Measurements from ENCODE around the gene ZBTB12.
A peak's percentile ranks its signal among the peaks of the same experiment; 100 is the strongest.
"Not testable (repeated sequence)": the region's sequence is repeated elsewhere in the genome, so short reads cannot be mapped to it uniquely, and the experiment has no call there.

ZBTB12 gene

DNA sequence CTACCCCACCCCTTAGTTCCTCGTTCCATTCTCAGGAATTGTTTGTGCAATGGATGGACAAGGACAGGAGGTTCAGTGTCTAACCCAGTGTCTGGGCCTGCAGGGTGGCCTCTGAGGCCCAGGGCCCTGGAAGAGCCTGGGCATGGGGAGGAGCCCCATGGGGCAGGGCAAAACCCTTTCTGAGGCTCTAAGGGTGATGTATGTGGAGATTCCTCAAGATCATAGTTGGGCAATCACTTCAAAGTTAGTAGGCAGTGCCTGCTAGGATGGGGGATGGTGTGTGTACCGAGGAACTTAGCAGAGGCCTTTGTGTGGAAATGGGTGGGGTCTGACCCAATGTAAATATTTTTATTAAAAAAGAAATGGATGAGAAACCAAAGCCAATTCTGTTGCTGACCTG is 18.9 kb upstream of the ZBTB12 start:
- DNase-seq (ENCODE audit: low read depth in 2 of 2) = no peak

DNA sequence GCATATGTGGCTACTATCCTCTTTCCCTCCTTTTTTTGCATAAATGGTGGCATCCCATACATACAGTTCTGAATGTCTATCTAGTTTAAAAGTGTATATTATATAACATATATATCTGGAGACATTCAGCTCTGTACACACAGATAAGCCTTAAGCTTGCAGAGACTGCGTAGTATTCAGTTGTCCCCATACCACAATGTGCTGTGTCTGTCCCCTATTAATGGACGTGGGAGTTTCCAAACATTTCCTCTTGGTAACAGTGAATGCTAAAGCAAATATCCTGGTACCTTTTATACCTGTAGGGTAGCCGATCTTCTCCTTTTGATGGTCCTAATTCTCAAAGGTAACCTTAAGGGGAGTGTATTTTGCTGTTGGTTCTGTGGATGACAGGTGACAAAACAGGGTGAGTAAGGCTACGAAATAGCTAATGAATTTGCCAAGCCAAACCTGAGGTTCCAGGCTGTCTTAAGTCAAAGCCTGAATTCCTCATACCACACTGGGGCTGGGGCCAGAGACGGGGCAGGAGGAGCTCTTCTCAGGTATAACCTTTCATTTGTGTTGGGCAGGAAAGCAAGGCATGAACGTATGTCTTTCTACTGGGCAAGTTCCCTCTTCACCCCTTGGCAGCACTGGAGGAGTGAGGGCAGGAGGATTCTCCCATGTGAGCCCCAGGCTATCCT is 17.9 kb upstream of the ZBTB12 start:
- DNase-seq (ENCODE audit: low read depth in 2 of 2) = no peak

DNA sequence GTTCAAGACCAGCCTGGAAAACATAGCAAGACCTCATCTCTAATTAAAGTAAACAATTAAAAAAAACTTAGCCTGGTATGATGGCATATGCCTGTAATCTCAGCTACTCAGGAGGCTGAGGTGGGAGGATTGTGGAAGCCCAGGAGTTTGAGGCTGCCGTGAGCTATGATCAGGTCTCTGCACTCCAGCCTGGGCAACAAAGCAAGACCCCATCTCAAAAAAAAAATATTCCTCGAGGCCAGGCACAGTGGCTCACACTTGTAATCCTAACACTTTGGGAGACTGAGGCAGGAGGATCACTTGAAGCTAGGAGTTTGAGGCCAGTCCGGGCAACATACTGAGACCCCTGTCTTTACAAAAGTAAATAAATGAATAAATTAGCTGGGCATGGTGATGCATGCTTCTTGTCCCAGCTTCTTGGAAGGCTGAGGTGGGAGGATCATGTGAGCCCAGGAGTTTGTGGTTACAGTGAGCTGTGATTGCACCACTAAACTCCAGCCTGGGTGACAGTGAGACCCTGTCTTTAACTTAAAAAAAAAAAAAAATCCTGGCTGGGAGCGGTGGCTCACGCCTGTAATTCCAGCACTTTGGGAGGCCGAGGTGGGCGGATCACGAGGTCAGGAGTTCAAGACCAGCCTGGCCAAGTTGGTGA is 16.3 kb upstream of the ZBTB12 start:
- no peak for DNase-seq (ENCODE audit: low read depth in 2 of 2)

DNA sequence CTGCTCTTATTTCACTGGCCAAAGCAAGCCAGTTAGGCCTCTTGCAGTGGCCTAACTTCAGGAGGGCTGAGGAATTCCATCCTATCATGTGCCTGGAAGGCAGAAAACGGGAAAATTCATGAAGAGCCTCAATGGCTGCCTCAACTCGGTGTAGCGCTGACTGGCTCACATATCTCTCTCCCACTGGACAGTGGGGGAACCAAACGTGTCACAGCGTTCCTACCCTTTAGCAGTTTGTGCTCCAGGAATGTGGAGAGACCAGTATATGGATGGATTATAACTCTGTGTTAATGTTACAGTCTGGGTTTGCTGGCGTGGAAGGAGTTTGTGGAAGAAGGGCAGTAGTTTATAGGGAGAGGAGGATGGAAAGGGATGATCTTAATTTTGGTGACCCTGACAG is 13.9 kb upstream of the ZBTB12 start:
- no peak for DNase-seq (ENCODE audit: low read depth in 2 of 2)

DNA sequence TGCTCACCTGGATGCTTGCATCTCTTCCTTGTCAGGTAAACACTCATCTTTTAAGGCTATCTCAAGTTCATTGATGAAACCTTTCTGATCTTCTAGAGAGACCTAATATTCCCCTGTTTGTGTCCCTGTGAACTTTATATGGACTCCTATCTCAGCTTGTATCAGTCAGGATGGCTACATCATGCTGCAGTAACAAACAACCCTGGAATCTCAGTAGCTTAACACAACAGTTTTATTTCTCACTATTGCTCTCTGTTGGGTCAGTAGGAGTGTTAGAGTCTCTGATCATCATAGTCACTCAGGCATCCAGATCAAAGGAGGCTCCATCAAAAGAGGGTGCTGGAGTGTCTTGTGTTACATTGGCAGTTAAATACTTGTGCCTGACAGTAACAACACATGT is 13.5 kb upstream of the ZBTB12 start:
- no peak for DNase-seq (ENCODE audit: low read depth in 2 of 2)

DNA sequence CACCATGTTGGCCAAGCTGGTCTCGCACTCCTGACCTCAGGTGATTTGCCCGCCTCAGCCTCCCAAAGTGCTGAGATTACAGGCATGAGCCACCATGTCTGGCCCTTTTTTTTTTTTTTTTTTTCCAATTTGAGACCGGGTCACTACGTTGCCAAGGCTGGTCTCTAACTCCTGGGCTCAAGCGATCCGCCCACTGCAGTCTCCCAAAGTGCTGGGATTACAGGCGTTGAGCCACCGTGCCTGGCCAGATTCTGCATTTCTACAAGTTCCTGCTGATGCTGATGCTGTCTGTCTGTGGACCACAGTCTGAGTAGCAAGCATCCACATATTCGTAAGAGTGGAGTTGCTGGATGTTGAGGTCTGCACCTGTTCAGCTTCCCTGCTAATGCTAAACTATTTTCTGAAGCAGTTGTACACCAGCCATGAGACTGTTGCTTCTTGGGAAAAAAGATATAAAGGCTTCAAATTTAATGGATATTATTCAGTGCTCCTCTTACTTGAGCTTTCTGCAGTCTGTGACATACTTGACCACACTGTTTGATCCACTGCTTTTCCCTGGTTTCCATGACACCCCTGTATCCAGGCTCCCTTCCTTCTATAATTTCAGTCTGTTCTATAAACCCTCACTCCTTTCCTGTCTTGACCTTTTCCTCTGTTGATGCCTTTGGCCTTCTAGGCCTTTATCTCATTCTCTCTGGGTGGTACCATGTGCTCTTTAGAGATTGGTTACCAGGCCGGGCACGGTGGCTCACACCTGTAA is 10.1 kb upstream of the ZBTB12 start:
- DNase-seq (ENCODE audit: low read depth in 2 of 2) = no peak

DNA sequence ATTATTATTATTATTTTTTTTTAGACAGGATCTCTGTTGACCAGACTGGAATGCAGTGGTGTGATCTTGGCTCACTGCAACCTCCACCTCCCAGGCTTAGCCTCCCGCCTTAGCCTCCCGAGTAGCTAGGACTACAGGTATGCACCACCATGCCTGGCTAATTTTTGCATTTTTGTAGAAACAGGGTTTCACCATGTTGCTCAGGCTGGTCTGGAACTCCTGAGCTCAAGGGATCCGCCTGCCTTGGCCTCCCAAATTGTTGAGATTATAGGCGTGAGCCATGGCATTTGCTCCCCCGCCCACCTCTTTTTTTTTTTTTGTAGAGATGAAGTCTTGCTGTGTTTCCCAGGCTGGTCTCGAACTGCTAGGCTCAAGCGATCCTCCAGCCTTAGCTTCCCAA is 7.4 kb upstream of the ZBTB12 start:
- not testable (repeated sequence) for DNase-seq (ENCODE audit: low read depth in 2 of 2)

DNA sequence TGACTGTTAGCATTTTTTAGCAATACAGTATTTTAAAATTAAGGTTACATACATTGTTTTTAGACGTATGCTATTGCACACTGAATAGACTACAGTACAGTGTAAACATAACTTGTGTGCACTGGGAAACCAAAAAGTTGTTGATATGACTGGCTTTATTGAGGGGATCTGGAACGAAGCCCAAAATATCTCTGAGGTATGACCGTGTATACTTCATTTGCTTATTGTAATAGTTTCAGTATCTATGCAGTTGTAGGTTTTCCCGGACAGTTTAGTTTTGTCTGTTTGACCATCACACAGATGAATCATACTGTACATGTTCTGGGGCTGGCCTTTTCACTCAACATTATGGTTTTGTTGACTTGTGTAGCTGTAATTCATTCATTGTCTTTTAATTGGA is 6.9 kb upstream of the ZBTB12 start:
- no peak for DNase-seq (ENCODE audit: low read depth in 2 of 2)

DNA sequence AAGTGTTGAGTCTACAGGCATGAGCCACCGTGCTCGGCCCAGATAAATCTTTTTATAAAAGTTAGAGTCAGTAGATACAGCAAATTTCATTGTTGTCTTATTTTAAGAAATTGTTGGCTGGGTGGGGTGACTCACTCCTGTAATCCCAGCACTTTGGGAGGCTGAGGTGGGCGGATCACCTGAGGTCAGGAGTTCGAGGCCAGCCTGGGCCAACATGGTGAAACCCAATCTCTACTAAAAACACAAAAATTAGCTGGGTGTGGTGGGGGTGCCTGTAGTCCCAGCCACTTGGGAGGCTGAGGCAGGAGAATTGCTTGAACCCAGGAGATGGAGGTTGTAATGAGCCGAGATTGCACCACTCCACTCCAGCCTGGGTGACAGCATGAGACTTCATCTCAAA is 6.4 kb upstream of the ZBTB12 start:
- not testable (repeated sequence) for DNase-seq (ENCODE audit: low read depth in 2 of 2)

DNA sequence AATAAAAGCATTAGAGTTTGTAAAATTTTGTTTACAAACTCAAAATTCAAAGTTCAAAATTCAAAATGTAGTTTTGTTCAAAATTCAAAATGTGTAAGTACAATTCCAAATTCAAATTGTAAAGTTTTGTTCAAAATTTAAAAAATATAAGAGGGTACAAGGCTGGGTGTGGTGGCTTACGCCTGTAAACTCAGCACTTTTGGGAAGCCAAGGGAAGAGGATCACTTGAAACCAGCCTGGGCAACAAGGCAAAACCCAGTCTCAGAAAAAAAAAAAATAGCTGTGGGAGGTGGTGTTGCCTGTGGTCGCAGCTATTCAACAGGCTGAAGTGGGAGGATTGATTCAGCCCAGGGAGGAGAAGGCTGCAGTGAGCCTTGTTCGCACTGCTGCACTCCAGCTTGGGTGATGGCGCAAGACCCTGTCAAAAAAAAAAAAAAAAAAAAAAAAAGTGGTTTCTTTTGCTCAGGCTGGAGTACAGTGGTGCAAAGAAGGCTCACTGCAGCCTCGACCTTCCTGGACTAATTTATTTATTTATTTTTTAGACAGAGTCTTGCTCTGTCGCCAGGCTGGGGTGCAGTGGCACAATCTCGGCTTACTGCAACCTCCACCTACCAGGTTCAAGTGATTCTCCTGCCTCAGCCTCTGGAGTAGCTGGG is 5.4 kb upstream of the ZBTB12 start:
- DNase-seq (ENCODE audit: low read depth in 2 of 2) = no peak

DNA sequence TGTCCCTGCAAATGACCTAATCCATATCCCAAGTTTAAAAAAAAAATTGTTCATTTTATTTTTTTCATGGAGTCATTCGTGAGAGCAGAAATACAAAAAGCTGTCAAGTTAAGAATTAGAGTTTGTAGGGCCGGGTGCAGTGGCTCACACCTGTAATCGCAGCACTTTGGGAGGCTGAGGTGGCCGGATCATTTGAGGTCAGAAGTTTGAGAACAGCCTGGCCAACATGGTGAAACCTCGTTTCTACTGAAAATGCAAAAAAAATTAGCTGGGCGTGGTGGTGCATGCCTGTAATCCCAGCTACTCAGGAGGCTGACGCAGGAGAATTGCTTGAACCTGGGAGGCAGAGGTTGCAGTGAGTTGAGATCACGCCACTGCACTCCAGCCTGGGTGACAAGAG is 4.8 kb upstream of the ZBTB12 start:
- not testable (repeated sequence) for DNase-seq (ENCODE audit: low read depth in 2 of 2)

DNA sequence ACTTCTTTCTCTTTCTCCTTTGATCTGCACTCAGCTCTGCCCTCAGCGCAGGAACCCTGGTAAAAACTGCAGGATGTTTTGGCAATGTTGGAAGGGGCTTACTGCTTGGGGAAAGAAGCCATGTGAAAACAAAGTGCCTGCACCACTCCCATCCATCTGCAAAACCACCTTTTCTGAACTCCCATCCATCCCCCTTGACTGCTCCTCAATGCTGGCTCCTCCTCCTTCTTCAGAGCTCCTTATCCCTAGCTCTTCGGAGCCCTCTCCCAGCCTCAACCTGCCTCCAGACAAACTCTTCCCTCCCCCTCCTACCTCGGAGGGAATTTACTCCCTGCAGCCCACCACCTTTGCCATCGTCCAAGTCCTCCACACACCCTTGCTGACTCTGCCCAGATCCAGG is 4.2 kb upstream of the ZBTB12 start:
- no peak for DNase-seq (ENCODE audit: low read depth in 2 of 2)

DNA sequence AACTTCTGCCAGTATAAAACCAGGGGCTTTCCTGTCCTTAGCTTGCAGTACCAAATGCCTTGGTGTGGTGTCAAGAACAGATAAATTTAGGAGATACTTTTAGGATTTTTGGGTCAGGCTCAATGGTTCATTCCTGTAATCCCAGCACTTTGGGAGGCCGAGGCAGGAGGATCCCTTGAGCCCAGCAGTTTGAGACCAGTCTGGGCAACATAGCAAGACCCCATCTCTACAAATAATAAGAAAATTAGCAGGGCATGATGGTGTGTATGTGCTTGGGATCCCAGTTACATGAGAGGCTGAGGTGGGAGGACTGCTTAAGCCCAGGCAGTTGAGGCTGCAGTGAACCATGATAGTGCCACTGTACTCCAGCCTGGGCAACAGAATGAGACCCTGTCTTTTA is 3.2 kb upstream of the ZBTB12 start:
- DNase-seq (ENCODE audit: low read depth in 2 of 2) = no peak

DNA sequence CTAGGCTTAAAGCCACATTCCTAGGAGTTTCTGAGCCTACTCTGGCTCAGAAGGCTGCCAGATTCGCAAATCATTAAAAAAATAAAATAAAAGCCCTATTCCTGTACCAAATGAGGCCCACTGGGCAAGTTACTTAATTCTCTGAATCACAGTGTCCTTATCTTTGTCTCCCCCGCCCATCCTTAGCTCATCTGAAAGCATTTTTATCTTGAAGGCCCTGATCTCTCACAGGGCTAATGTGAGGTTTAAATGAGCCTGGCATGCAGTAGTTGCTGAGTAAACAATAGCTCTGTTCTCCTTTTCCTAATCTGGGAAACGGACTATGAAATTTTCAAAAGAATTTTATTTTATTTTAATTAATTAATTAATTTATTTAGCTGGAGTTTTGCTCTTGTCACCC is 2.1 kb upstream of the ZBTB12 start:
- no peak for DNase-seq (ENCODE audit: low read depth in 2 of 2)

DNA sequence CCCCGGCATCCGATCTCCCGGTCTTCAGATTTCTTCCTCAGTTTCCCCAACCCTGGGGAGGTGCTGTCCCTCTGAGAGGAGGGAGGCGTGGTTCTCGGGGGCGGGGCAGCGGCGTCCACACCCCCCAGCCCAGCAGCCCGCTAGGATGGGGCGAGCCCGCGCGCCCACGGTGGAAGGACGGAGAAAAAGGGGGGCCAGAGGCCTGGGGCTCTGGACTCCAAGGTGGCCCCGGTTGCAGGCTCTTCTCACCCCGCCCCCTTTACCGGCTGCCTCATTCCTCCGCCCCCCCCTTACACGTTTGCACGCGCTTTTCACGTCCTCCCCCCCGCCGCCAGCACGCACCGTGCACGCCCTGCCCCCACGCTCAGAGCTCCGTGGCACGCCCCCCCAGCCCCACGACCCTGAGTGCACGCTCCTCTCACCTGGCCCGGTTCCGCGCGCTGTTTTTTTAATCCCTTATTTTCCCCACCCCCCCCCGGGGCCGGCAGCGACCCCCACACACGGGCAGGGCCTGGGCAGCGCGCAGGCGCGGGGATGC is 402 bp downstream of the ZBTB12 start:
- peak; percentile 59 to 60 for DNase-seq (ENCODE audit: low read depth in 2 of 2)

DNA sequence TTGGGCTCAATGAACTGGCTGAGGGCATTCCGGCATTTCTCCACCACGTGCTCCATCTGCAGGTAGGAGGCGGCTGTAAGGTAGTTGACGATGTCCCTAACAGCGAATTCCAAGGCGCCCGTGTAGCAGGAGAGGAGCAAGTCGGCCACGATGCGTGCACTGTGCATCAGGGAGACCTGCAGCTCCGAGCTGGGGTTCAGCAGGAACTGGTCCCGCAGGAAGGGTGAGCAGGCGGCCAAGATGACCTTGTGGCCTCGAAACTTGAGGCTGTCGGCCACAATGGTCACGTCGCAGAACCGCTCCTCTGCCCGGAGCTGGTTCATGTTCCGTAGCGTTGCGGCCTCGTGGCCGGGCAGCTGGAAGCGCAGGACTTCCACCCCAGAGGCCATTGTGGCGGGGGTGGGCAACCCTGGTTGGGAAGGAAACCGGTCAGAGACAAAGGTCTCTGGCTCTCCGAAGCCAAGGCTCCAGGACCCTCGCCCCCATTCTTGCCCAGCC is 920 bp downstream of the ZBTB12 start:
- DNase-seq (ENCODE audit: low read depth in 2 of 2) = no peak

DNA sequence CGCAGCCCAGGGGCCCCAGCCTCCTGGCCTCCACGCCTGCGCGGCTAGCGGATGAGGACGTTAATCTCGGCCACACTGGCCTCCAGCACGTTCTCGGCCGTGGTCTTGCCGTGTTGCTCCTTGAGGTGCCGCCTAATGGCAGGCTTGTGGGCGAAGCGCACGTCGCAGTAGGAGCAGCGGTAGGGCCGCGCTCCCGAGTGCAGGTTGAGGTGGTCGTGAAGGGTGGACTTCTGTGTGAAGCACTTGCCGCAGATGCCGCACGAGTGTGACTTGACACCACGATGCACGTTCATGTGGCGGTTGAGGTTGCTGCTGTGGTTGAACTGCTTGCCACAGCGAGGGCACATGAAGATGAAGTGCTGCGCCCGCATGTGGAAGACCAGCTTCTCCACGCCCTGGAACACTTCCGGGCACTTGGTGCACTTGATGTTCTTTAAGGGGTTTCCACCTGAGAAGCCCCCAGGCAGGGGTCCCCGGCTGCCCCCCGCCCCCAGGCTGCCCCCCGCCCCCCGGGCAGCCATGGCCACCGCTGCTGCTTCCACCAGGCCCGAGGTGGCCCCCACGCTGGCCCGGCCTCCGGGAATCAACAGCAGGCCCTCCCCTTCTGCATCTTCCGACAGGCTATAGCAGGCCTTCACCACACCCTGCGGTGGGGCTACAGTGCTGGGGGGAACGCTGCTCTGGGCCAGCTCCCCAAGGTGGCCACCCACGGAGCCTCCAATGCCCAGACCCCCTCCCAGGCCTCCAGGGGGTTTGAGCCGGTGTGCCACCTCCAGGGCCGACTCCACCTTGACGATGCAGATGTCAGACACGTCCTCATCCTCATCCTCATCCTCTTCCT is 1.8 kb downstream of the ZBTB12 start:
- DNase-seq (ENCODE audit: low read depth in 2 of 2) = no peak

DNA sequence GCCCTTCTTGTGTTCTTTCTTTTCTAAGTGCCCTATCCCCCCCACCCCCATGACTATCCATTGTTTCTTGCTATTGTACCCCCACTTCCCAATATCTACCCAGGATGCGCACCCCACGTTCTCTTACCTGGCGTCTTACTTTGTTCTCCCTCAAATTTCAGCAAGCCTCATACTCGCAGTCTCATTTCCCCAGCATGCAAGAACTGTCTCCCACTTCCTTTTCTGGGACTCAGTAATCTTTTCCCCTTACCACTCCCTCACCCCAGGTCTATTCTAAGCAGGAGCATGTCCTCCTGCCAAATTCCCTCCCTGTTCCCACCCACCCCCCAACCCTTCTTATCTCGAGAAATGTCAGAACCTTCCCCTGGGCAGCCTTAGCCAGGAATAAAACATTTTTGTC is 2.7 kb downstream of the ZBTB12 start:
- DNase-seq (ENCODE audit: low read depth in 2 of 2) = no peak

DNA sequence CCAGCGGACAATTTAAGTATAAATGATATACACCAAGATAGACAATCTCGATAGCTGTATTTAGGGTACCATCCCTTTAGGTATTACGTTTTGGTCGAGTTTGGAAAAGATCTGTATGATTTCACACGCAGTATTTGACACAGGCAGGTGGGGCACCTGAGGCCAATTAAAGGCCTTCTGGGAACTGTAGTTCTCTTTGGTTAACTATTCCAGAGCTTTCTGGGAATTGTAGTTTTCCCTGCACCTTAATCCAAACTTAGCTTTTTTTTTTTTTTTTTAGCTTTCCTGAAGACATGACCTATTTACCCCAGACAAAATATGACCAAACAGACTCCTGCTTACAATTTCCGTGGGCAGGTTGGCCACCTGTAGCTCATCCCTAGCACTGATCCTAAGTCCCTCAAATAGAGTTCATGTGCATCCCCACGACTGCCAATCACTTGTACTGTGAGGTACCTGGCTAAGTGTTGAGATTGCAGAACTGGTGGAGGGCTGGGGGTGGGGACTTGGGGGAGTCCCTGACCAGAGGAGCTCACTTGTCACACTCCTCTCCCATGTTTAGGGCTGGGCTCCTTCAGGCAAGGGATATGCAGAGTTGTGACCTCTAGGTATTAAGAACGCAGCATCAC is 3.4 kb downstream of the ZBTB12 start:
- no peak for DNase-seq (ENCODE audit: low read depth in 2 of 2)

DNA sequence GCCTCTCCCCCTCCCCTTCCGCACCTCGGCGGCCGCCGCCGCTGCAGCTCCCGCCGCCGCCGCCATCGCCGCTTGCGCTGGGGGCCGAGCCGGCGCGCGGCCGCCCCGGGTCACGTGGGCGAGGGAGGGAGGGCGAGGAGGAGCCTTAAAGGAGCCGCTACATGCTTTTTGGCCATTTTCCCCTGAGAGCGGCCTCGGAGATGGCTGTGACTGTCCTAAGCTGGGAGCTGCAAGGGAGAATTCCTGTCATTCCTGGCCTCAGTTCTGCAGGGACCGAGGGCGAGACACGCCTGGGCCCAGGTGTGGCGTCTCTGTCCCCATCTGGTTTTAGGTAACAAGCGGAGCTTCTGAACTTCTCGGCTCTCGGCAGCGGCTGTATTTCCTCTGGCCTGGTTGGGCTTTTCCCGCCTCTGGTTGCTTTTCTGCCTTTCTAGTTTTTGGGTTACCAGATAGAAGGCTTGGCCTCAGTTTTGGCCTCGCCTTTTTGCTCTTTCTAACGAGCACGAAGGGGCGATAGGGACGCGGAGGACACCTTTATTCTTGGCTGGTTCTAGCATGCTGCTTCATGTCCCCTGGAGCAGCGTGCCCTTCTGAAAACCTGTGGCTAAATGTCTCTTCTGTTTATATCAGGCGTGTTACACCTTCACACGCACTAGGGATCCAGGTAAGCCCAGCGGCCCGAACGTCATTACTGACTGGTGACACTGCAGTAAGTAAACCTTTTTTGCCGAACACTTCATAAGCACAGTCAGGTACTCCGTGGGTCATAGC is 4.1 kb downstream of the ZBTB12 start, which contains the start of gene EHMT2:
EHMT2 (minus strand) TSS at position 87 of the 771 bp plus-strand sequence; CDS start at position 66, 21 bp downstream.
- peak; percentile 72 to 84 for DNase-seq (ENCODE audit: low read depth in 2 of 2)
